Measurements from ENCODE around the gene FARSB. TPM values are rescaled to one million over a fixed set of nuclear protein-coding genes. Genes with fewer than 3 reads are reported as not detected.

The FARSB gene
- total and polyA plus RNA-seq, 2 experiments from 2014 or later: 12.9 to 15.0 TPM

- Histone ChIP-seq H3K9me2 (replicated peaks; ENCODE audit: insufficient read depth) (no peaks in the 10 kb centered on the region), H3K27ac (no peak overlapping the region), H3K4me3 (no peak overlapping the region), H4K20me1 (ENCODE audit: insufficient read depth, poor library complexity, severe bottlenecking) (no peaks in the 10 kb centered on the region), H3K36me3 (replicated peaks; ENCODE audit: insufficient read depth, low read depth) (no peaks in the 10 kb centered on the region), H3K27me3 (no peaks in the 10 kb centered on the region), H2AFZ (no peak overlapping the region), H3K79me2 (no peaks in the 10 kb centered on the region), H3K4me2 (no peak overlapping the region), H3K9me3 (ENCODE audit: low read depth) (no peaks in the 10 kb centered on the region), H3K4me1 (ENCODE audit: insufficient read depth) (no peaks in the 10 kb centered on the region)
- TF ChIP-seq EZH2 (IDR thresholded peaks at IDR 0.05; ENCODE audit: borderline replicate concordance) (no peak), CTCF (IDR thresholded peaks at IDR 0.05; ENCODE audit: poor library complexity) (no peak), EZH2phosphoT487 (IDR thresholded peaks at IDR 0.05; ENCODE audit: low read depth, severe bottlenecking, unreplicated experiment) (no peak)
- 86% methylated on average over 5 of the region's 5 CpGs for WGBS (ENCODE audit: low lambda C conversion rate, missing lambda C conversion rate)
- DNase-seq (ENCODE audit: low spot score): no peak
Measured at GRCh38 chr2:222686086-222686750, 30.3 kb upstream of the FARSB start.

GRCh38 chr2:222683805-222684204 is 27.9 kb upstream of the FARSB start:
- no peaks in the 10 kb centered on the region for H3K4me1 ChIP-seq (ENCODE audit: insufficient read depth)
- H3K9me3 ChIP-seq (ENCODE audit: low read depth): no peaks in the 10 kb centered on the region
- DNase-seq (ENCODE audit: low spot score): no peak
- H3K4me2 ChIP-seq: no peak overlapping the region
- 91% methylated on average over 3 of the region's 3 CpGs for WGBS (ENCODE audit: low lambda C conversion rate, missing lambda C conversion rate)
- no peaks in the 10 kb centered on the region for H4K20me1 ChIP-seq (ENCODE audit: insufficient read depth, poor library complexity, severe bottlenecking)
- H3K4me3 ChIP-seq: no peak overlapping the region
- peaks cover 4% of the 10 kb centered on the region for H3K27me3 ChIP-seq
- H2AFZ ChIP-seq: no peak overlapping the region
- TF ChIP-seq EZH2phosphoT487 (IDR thresholded peaks at IDR 0.05; ENCODE audit: low read depth, severe bottlenecking, unreplicated experiment) (no peak), CTCF (IDR thresholded peaks at IDR 0.05; ENCODE audit: poor library complexity) (no peak), EZH2 (IDR thresholded peaks at IDR 0.05; ENCODE audit: borderline replicate concordance) (no peak)
- no peaks in the 10 kb centered on the region for H3K36me3 ChIP-seq (replicated peaks; ENCODE audit: insufficient read depth, low read depth)
- no peak overlapping the region for H3K27ac ChIP-seq
- H3K79me2 ChIP-seq: no peaks in the 10 kb centered on the region
- H3K9me2 ChIP-seq (replicated peaks; ENCODE audit: insufficient read depth): no peaks in the 10 kb centered on the region

GRCh38 chr2:222677981-222678380 is 22.1 kb upstream of the FARSB start:
- no peaks in the 10 kb centered on the region for H3K9me2 ChIP-seq (replicated peaks; ENCODE audit: insufficient read depth)

More at GRCh38 chr2:222677981-222678380, 22.1 kb upstream of the FARSB start:
- Histone ChIP-seq H3K9me3 (ENCODE audit: low read depth) (no peaks in the 10 kb centered on the region), H3K4me1 (ENCODE audit: insufficient read depth) (no peaks in the 10 kb centered on the region), H4K20me1 (ENCODE audit: insufficient read depth, poor library complexity, severe bottlenecking) (no peaks in the 10 kb centered on the region), H3K79me2 (no peaks in the 10 kb centered on the region), H3K27me3 (peaks cover 22% of the 10 kb centered on the region), H3K4me3 (no peak overlapping the region), H3K36me3 (replicated peaks; ENCODE audit: insufficient read depth, low read depth) (no peaks in the 10 kb centered on the region), H3K27ac (no peak overlapping the region), H3K4me2 (no peak overlapping the region), H2AFZ (no peak overlapping the region)
- 72% methylated on average over 3 of the region's 3 CpGs for WGBS (ENCODE audit: low lambda C conversion rate, missing lambda C conversion rate)
- DNase-seq (ENCODE audit: low spot score): no peak
- TF ChIP-seq EZH2phosphoT487 (IDR thresholded peaks at IDR 0.05; ENCODE audit: low read depth, severe bottlenecking, unreplicated experiment) (no peak), CTCF (IDR thresholded peaks at IDR 0.05; ENCODE audit: poor library complexity) (no peak), EZH2 (IDR thresholded peaks at IDR 0.05; ENCODE audit: borderline replicate concordance) (no peak)
